Stomach (tissue), 9 donors: ENCODE data around the gene RBPMS2. TPM values are rescaled to one million over a fixed set of nuclear protein-coding genes. Genes with fewer than 3 reads are reported as not detected.

Experiments
- DNase-seq, 2 donors: peaks; one replicate each; pipeline versions ENCODE4 v3.0.0 to v3.0.0-alpha.2; 2013 to 2019
- H3K27ac ChIP-seq, 5 donors: fragments of 200-600 bp in 4 of 5; sonication (generic) in 4 of 5; one replicate each; pipeline ENCODE4 v1.5.1; 2013 to 2019; ENCODE audit warnings: mild to moderate bottlenecking in 1 of 5, moderate library complexity in 1 of 5
- H3K27me3 ChIP-seq, 3 donors: fragments of 200-600 bp; sonication (generic); one replicate each; pipeline ENCODE4 v1.5.1; 2017 to 2019; ENCODE audit warnings: mixed run types in 1 of 3
- H3K36me3 ChIP-seq, 4 donors: fragments of 200-600 bp; sonication (generic); 1 replicate in 3 of 4; 2 replicates in 1 of 4; pipeline ENCODE4 v1.5.1; 2016 to 2019
- H3K4me1 ChIP-seq, 4 donors: fragments of 200-600 bp; sonication (generic); one replicate each; pipeline ENCODE4 v1.5.1; 2016 to 2019
- H3K4me3 ChIP-seq, 4 donors: fragments of 200-600 bp; sonication (generic) in 3 of 4; one replicate each; pipeline ENCODE4 v1.5.1; 2016 to 2019; ENCODE audit warnings: mild to moderate bottlenecking in 1 of 4
- H3K9me3 ChIP-seq, 4 donors: fragments of 200-600 bp; sonication (generic); one replicate each; pipeline ENCODE4 v1.5.1; 2016 to 2019
- CTCF ChIP-seq, 7 experiments: fragments of 450-650 bp in 4 of 7; fragments of 200-600 bp in 3 of 7; sonication (generic) in 3 of 7; IDR thresholded peaks; one replicate each; pipeline ENCODE4 v1.5.1; 2016 to 2019; ENCODE audit warnings: antibody characterized with exemption in 7 of 7, control low read depth in 2 of 7, mild to moderate bottlenecking in 1 of 7
- EP300 ChIP-seq: sonication (generic); formaldehyde crosslinking; IDR thresholded peaks from one replicate; pipeline ENCODE4 v1.6.1; 2017; ENCODE audit warnings: antibody characterized with exemption
- POLR2A ChIP-seq, 4 donors: fragments of 450-650 bp; IDR thresholded peaks; one replicate each; pipeline ENCODE4 v1.6.1; 2016; ENCODE audit warnings: antibody characterized with exemption in 4 of 4, control low read depth in 2 of 4, mild to moderate bottlenecking in 1 of 4, moderate library complexity in 1 of 4
- POLR2AphosphoS5 ChIP-seq, 3 donors: sonication (generic); formaldehyde crosslinking; IDR thresholded peaks; one replicate each; pipeline ENCODE4 v1.6.1; 2016; ENCODE audit warnings: antibody characterized with exemption in 3 of 3
- WGBS, 5 donors: extraction: QIAGEN DNeasy Blood & Tissue Kit in 3 of 5; methylation state at CpG; one replicate each; pipeline versions ENCODE4 v1.1.5 to v1.1.7; 2013 to 2018; 5-methylcytosine and 5-hydroxymethylcytosine counted together
- intact Hi-C: fragments of 100-400 bp; cut with DNase I; formaldehyde crosslinking; loops from one replicate; pipeline ENCODE4 v1.15.1; 2023; ENCODE audit warnings: low total_unique reads
- polyA plus RNA-seq, 3 donors: library from polyadenylated mRNA; stranded (reverse); fragments of 200-250 nt; gene quantifications; one replicate each; pipeline ENCODE4 v1.2.3, GENCODE V29; 2013
- total RNA-seq, 5 donors: library from RNA; depleted of rRNA; stranded (reverse); fragments of >200 nt; gene quantifications; one replicate each; pipeline versions ENCODE4 v1.1.0 to v1.2.3, GENCODE V29; 2014 to 2016
- donor health status: healthy with polysubstance abuse.
- donor health status: Bipolar disorder and iron deficiency.
- donor health status: healthy.

RBPMS2 gene
- total and polyA plus RNA-seq, 8 donors = 2.3 to 38.8 (median 9.1) TPM

DNA sequence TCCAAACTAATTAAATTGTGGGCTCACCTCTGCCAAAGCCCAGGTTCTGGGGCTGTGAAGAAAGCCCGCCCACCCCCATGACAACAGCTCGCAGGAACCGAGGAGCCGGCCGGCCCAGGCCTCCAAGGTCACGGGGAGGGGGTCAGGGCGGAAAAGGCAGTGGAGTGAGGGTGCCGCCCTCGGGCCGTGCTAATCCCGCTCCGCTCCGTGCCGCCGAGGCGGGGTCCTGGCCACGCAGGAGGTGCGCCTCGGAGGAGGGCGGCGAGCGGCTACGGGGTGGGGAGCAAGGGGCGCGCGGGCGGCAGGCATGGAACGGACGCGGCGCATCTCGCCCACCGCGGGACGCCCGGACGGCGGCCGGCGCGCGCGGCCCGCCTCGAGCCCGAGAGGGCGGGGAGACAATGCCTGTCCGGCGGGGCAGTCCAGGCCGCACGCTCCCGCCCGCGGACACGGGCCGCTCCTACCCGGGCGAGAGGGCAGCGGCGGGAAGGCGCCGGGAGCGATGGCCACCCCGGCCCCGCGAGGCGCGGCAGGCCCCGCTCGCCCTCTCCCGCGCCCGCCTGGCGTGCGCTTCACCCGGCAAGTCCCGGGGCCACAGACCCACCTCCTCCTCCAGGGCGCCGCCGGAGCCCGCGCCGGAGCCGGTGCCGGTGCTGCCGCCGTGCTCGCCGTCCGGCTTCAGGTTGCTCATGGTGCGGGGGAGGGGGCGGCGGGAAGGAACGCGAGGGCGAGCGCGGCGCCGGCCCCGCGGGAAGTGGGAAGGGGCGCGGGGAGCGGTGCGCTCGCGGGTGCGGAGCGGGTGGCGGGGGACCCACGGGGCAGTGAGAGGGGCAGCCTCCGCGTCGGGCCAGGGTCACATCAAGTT lies 528 bp downstream of the RBPMS2 start:
- peaks cover 9 to 45% (median 23%) of the 10 kb centered on the region in 4 donors for H3K4me1 ChIP-seq
- intact Hi-C loops = no loop called here

GRCh38 chr15:64774037-64774628 lies 1.3 kb downstream of the RBPMS2 start:
- peak in 1 of 2 donors; percentile 30 for DNase-seq
- TF ChIP-seq EP300 = no peak
- TF ChIP-seq CTCF (IDR thresholded peaks at IDR 0.05) = no peak
- TF ChIP-seq POLR2A (IDR thresholded peaks at IDR 0.05) = no peak
- no peak for TF ChIP-seq POLR2AphosphoS5 (IDR thresholded peaks at IDR 0.05)
- intact Hi-C loops = no loop called here
- no peaks in the 10 kb centered on the region for H3K9me3 ChIP-seq
- H3K4me1 ChIP-seq = peaks cover 9 to 45% (median 23%) of the 10 kb centered on the region in 4 donors
- H3K36me3 ChIP-seq = no peaks in the 10 kb centered on the region
- WGBS, 5 donors = 65 to 76% (median 73%) methylated on average over 21 of the region's 21 CpGs
- peaks cover 0 to 37% (median 24%) of the 10 kb centered on the region in 3 donors for H3K27me3 ChIP-seq
- peak overlapping the region; percentile 72 to 80 (median 78) for H3K4me3 ChIP-seq
- H3K27ac ChIP-seq = peak overlapping the region; percentile 73 to 92 (median 82)

More for the DNA sequence above, 528 bp downstream of the RBPMS2 start:
- Histone ChIP-seq H3K36me3 (no peaks in the 10 kb centered on the region), H3K27ac (peak overlapping the region; percentile 73 to 92 (median 82)), H3K27me3 (peaks cover 0 to 37% (median 24%) of the 10 kb centered on the region in 3 donors), H3K9me3 (no peaks in the 10 kb centered on the region), H3K4me3 (peak overlapping the region; percentile 72 to 80 (median 78))
- TF ChIP-seq CTCF (IDR thresholded peaks at IDR 0.05) (no peak), EP300 (no peak)
- WGBS, 5 donors = 2 to 3% (median 2%) methylated on average over 16 to 115 of the region's 115 CpGs
- DNase-seq = peak; percentile 26 to 69

GRCh38 chr15:64773606-64774005 lies 1.8 kb downstream of the RBPMS2 start:
- 70 to 100% (median 93%) methylated on average over 2 of the region's 2 CpGs for WGBS, 5 donors
- Histone ChIP-seq H3K9me3 (no peaks in the 10 kb centered on the region), H3K27me3 (peaks cover 0 to 37% (median 24%) of the 10 kb centered on the region in 3 donors), H3K4me3 (peak overlapping the region; percentile 72 to 80 (median 78)), H3K4me1 (peaks cover 9 to 45% (median 23%) of the 10 kb centered on the region in 4 donors), H3K36me3 (no peaks in the 10 kb centered on the region), H3K27ac (peak overlapping the region in 4 of 5 donors; percentile 77 to 92 (median 82))
- intact Hi-C loops = no loop called here
- no peak for DNase-seq
- TF ChIP-seq EP300 (no peak), POLR2AphosphoS5 (IDR thresholded peaks at IDR 0.05) (no peak), CTCF (IDR thresholded peaks at IDR 0.05) (no peak), POLR2A (IDR thresholded peaks at IDR 0.05) (no peak)

DNA sequence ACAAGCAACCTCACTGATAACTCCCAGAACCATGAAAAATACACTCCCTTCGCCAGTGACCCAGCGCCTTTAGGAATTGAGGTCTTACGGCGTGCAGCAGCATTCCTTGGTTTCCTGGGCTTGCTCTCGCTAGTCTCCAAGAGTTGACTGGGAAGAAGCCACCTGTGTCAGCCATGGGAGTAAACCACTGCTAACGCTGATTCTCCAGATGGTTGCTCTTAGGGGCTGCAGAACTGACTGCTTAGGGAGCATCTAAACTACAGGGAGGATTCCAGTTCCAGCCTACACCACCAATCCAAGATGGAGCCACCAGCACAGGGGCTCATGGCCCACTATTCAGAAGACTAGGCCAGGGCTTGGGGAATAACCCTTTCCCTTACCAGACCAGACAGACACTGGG lies 2.4 kb downstream of the RBPMS2 start:
- intact Hi-C loops = no loop called here
- TF ChIP-seq POLR2AphosphoS5 (IDR thresholded peaks at IDR 0.05) (no peak), CTCF (IDR thresholded peaks at IDR 0.05) (no peak), EP300 (no peak), POLR2A (IDR thresholded peaks at IDR 0.05) (no peak)
- Histone ChIP-seq H3K9me3 (no peaks in the 10 kb centered on the region), H3K36me3 (no peaks in the 10 kb centered on the region), H3K4me1 (peaks cover 9 to 45% (median 23%) of the 10 kb centered on the region in 4 donors), H3K4me3 (peak overlapping the region in 1 of 4 donors; percentile 80), H3K27me3 (peaks cover 0 to 37% (median 24%) of the 10 kb centered on the region in 3 donors), H3K27ac (peak overlapping the region in 3 of 5 donors; percentile 82 to 92 (median 82))
- DNase-seq = no peak
- 86 to 96% (median 87%) methylated on average over 6 of the region's 6 CpGs for WGBS, 5 donors
